ENCODE measurements around the gene VSIR. TPM values are rescaled to one million over a fixed set of nuclear protein-coding genes. Genes with fewer than 3 reads are reported as not detected.

Gene VSIR
- total RNA-seq, 1 donor from 2014 or later, result 117 TPM

DNA sequence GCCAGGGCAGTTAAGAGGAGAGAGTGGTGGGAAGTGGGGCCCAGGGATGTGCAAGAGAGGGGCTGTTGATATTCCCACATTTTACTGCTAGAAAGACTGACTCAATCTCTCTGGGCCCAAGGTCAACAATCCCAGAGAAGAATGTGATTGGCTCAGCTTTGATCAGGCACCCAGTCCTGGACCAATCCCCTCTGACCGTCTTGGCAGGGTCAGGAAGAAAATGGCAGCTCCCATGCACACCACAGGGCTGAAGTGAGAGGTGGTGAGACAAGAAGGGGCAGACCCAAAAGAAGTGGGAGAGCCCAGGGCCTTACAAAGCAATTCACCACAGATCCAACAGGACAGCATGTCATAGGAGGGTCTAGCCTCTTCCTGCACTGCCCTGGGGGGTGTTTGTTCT is 50.5 kb downstream of the VSIR start:
- intact Hi-C loops (cut with DNase I), result no loop called here
- Histone ChIP-seq H3K4me1 (peaks cover 43% of the 10 kb centered on the region), H3K27ac (no peak overlapping the region), H3K36me3 (no peaks in the 10 kb centered on the region), H3K27me3 (ENCODE audit: low read depth) (no peaks in the 10 kb centered on the region), H3K9me3 (no peaks in the 10 kb centered on the region), H3K4me3 (no peak overlapping the region)
- no peak for DNase-seq
- no peak for ATAC-seq
- TF ChIP-seq CTCF (IDR thresholded peaks at IDR 0.05), result no peak

DNA sequence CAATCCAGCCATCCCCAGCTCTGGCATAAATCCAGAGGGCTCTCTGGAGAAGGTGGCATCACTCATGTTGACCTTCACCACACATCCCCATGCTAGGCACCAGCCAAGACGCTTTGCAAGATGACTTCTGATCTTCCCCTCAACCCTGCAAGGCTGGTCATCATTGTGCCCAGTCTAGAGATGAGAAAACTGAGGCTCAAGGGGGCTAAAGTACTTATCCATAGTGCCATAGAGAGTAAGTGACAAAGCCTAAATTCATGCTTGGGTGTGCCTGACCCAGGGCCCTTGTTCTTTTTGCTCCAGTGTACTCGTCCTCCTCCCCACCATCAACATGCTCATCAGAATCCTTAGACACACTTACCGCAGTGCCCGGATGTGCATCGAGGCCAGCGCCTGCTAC is 52.0 kb downstream of the VSIR start:
- Histone ChIP-seq H3K27me3 (ENCODE audit: low read depth) (no peaks in the 10 kb centered on the region), H3K9me3 (no peaks in the 10 kb centered on the region), H3K4me3 (no peak overlapping the region), H3K4me1 (peaks cover 39% of the 10 kb centered on the region), H3K27ac (no peak overlapping the region), H3K36me3 (no peaks in the 10 kb centered on the region)
- no peak for TF ChIP-seq CTCF (IDR thresholded peaks at IDR 0.05)
- no peak for ATAC-seq
- no peak for DNase-seq
- intact Hi-C loops (cut with DNase I), result no loop called here

DNA sequence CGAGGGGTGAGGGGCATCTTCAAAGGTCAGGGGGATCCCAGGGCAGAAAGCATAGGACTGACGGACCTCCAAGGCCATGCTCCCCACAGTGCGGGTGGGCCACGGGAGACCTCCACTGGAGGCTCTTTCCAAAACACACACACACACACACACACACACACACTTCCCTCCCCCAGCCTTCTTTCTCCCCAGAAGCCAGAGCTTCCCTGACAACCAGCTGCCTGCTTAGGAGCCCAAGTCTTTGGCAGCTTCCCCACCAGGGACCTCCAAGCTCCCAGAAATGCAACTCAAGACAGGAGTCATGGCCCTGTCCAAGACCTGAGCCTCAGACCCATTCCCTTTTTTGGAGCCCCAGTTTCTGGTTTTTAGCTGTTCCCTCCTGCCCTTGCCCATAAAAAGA is 53.0 kb downstream of the VSIR start:
- DNase-seq (no peak), ATAC-seq (no peak)
- no peaks in the 10 kb centered on the region for H3K9me3 ChIP-seq
- H3K4me1 ChIP-seq, result peaks cover 39% of the 10 kb centered on the region
- no peak overlapping the region for H3K4me3 ChIP-seq
- no peaks in the 10 kb centered on the region for H3K27me3 ChIP-seq (ENCODE audit: low read depth)
- no peaks in the 10 kb centered on the region for H3K36me3 ChIP-seq
- intact Hi-C loops (cut with DNase I), result no loop called here
- no peak for TF ChIP-seq CTCF (IDR thresholded peaks at IDR 0.05)
- no peak overlapping the region for H3K27ac ChIP-seq

DNA sequence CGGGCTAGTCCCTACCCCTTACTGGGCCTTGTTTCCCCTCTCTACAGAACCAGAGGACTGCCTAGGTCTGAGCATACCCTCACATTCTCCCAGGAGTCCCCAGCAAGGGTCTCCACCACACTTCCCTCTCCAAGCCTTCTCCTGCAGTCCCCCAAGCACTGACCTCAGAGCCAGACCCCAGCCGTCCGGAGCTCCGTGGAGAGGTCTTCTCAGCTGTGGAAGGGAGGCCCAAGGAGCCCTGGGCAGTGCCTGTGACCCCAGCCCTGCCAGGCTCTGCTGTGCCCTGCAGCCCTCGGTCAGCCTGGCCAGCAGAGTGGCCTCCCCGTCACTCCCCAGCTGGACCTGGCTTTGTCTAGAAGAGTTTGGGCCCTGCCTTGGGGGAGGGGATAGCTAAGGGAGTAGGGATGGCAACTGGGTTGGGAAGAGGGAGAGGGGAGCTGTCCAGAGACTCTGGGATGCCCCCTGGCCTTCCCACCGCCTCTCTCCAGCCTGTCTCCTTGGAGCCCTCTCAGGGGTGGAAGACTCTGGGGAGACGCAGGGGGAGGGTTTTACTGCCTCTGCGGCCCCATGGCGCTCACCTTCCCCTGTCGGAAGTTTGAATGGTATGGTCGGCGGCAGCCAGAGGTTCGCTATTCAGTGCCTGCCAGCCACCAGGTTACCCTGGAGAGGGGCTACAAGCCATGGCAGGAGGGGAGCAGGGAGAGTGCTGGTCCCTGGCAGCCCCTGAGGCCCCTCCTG is 53.7 kb downstream of the VSIR start, which contains the start of gene C10orf105:
C10orf105 (minus strand) TSS at position 315 of the 738 bp plus-strand sequence. CDS start 3,441 bp downstream, outside the sequence.
- H3K27ac ChIP-seq, result peak within 1 kb of the TSS; percentile 71
- H3K9me3 ChIP-seq, result no peaks in the 10 kb centered on the region
- no peaks in the 10 kb centered on the region for H3K27me3 ChIP-seq (ENCODE audit: low read depth)
- intact Hi-C loops (cut with DNase I), result no loop called here
- H3K4me3 ChIP-seq, result no peak within 1 kb of the TSS
- DNase-seq (no peak), ATAC-seq (no peak)
- TF ChIP-seq CTCF (IDR thresholded peaks at IDR 0.05), result no peak
- no peaks in the 10 kb centered on the region for H3K36me3 ChIP-seq
- H3K4me1 ChIP-seq, result peaks cover 44% of the 10 kb centered on the region

- Histone ChIP-seq H3K4me1 (peaks cover 50% of the 10 kb centered on the region), H3K9me3 (no peaks in the 10 kb centered on the region), H3K27ac (peak overlapping the region; percentile 71), H3K36me3 (no peaks in the 10 kb centered on the region), H3K27me3 (ENCODE audit: low read depth) (no peaks in the 10 kb centered on the region), H3K4me3 (no peak overlapping the region)
- DNase-seq (no peak), ATAC-seq (peak; percentile 22 to 58)
- no peak for TF ChIP-seq CTCF (IDR thresholded peaks at IDR 0.05)
- intact Hi-C loops (cut with DNase I), result no loop called here
Observed at GRCh38 chr10:71719042-71719441, 54.3 kb downstream of the VSIR start.
